Mucosa of stomach (tissue), 1 donor: ENCODE measurements around the gene UCHL3.

Source experiments
- H3K27me3 ChIP-seq: one replicate; pipeline ENCODE4 v1.7.0; 2013; ENCODE audit warnings: mild to moderate bottlenecking, low read length; ENCODE audit not compliant: control insufficient read depth, insufficient read depth
- H3K36me3 ChIP-seq: one replicate; pipeline ENCODE4 v1.7.0; 2013; ENCODE audit warnings: low read length; ENCODE audit not compliant: control insufficient read depth, insufficient read depth
- H3K4me1 ChIP-seq: one replicate; pipeline ENCODE4 v1.7.0; 2013; ENCODE audit warnings: mild to moderate bottlenecking, low read length; ENCODE audit not compliant: control insufficient read depth, insufficient read depth
- H3K4me3 ChIP-seq: one replicate; pipeline ENCODE4 v1.7.0; 2013; ENCODE audit warnings: low read length
- H3K9ac ChIP-seq: one replicate; pipeline ENCODE4 v1.7.0; 2013; ENCODE audit warnings: mild to moderate bottlenecking, low read length, moderate library complexity
- H3K9me3 ChIP-seq: one replicate; pipeline ENCODE4 v1.7.0; 2013; ENCODE audit warnings: mild to moderate bottlenecking, low read length, moderate library complexity; ENCODE audit not compliant: control insufficient read depth
- donor health status: Pancreatic carcinoma.

UCHL3 gene

GRCh38 chr13:75603038-75603437 lies 53.4 kb downstream of the UCHL3 start:
- Histone ChIP-seq H3K4me3 (no peak overlapping the region), H3K36me3 (peaks cover 4% of the 10 kb centered on the region), H3K4me1 (no peaks in the 10 kb centered on the region), H3K9ac (no peak overlapping the region), H3K27me3 (no peaks in the 10 kb centered on the region), H3K9me3 (no peaks in the 10 kb centered on the region)

DNA sequence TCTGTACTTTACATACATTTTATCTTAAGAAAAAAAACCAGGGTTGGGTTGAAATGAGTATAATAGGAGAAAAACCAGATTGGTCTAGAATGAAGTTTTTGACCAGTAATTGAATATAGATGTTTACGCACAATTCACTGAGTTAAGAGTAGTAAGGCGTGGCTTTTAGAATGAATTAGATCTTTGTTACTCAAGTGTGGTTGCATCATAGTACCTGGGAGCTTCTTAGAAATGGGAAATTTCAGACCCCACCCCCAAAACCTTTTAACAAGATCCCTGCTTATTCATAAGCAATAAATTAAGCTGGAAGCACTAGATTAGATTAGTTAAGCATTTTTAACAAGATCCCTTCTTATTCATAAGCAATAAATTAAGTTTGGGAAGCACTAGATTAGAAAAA lies 57.9 kb downstream of the UCHL3 start:
- H3K4me3 ChIP-seq: no peak overlapping the region
- no peak overlapping the region for H3K9ac ChIP-seq
- H3K36me3 ChIP-seq: no peaks in the 10 kb centered on the region
- no peaks in the 10 kb centered on the region for H3K27me3 ChIP-seq
- H3K4me1 ChIP-seq: no peaks in the 10 kb centered on the region
- no peaks in the 10 kb centered on the region for H3K9me3 ChIP-seq

DNA sequence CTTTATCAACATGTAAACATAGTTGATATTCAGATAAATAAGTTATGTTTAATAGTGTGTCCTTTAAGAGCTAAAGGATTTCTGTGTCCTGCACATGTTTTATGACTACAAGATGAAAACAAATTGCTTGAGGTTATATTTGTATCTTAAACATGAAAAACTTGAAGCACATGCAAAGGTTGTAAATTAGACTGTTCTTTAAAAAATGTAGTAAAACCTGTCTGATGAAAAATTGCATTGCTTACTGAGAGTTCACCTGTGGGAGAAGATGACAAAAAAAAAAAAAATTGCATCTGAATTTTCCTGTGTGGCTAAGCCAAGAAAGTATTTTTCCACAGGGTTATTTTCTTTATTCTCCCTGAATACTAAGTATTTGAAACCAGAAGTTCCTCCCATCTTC lies 60.9 kb downstream of the UCHL3 start:
- Histone ChIP-seq H3K36me3 (no peaks in the 10 kb centered on the region), H3K9me3 (no peaks in the 10 kb centered on the region), H3K4me3 (no peak overlapping the region), H3K4me1 (no peaks in the 10 kb centered on the region), H3K9ac (no peak overlapping the region), H3K27me3 (no peaks in the 10 kb centered on the region)

DNA sequence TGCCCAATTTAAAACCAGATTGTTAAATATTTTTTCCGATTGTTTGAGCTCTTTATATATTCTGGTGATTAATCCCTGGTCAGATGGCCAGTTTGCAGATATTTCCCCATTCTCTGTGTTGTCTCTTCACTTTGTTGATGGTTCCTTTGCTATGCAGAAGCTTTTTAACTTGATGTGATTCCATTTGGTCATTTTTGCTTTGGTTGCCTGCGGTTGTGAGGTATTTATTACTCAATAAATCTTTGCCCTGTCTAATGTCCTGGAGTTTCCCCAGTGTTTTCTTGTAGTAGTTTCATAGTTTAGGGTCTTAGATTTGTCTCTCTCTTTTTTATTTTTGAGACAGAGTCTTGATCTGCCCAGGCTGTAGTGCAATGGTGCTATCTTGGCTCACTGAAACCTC lies 62.8 kb downstream of the UCHL3 start:
- Histone ChIP-seq H3K4me1 (no peaks in the 10 kb centered on the region), H3K9me3 (no peaks in the 10 kb centered on the region), H3K9ac (no peak overlapping the region), H3K4me3 (no peak overlapping the region), H3K36me3 (no peaks in the 10 kb centered on the region), H3K27me3 (no peaks in the 10 kb centered on the region)

GRCh38 chr13:75617230-75617629 lies 67.6 kb downstream of the UCHL3 start:
- no peak overlapping the region for H3K4me3 ChIP-seq

DNA sequence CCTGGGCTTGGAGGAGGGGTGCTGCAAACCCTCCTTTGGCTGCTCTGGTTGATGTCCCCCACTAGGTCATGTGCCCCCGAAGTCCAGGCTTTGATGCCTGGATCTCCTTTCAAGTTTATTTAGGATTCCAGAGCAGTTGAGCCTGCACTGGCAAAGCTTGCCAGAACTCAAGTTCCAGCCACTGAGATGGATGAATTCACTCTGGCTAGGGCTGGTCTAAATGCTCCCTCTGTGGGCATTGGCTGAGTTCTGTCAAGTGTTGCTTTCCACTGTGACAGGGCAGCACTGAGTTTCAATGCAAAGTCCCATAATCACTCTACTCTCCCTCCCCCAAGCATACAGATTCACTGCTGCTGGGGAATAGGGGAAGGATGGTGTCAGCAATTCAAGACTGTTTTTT lies 68.7 kb downstream of the UCHL3 start:
- H3K27me3 ChIP-seq: no peaks in the 10 kb centered on the region
- H3K4me1 ChIP-seq: no peaks in the 10 kb centered on the region
- no peaks in the 10 kb centered on the region for H3K36me3 ChIP-seq
- H3K9me3 ChIP-seq: no peaks in the 10 kb centered on the region
- H3K9ac ChIP-seq: no peak overlapping the region
- no peak overlapping the region for H3K4me3 ChIP-seq

More at GRCh38 chr13:75617230-75617629, 67.6 kb downstream of the UCHL3 start:
- Histone ChIP-seq H3K9ac (no peak overlapping the region), H3K36me3 (no peaks in the 10 kb centered on the region), H3K9me3 (no peaks in the 10 kb centered on the region), H3K27me3 (no peaks in the 10 kb centered on the region), H3K4me1 (no peaks in the 10 kb centered on the region)

DNA sequence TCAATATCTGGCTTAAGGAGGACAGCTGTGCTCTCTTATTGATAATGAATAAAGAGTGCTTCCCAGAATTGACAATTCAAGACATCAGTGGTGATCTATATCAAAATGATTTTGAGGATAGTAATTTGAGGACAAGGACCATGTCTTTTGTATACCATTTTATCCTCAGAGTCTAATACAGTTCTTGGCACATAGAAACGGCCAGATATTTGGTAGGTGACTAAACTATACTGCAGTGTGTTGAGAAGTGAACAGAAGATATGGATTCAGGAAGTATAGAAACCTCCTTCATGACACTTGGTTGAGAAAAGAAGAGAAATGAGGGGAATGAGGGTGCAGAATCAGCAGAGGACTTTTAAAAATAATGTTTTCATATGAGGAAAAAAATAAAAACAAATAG lies 70.4 kb downstream of the UCHL3 start:
- Histone ChIP-seq H3K4me3 (no peak overlapping the region), H3K36me3 (no peaks in the 10 kb centered on the region), H3K9ac (no peak overlapping the region), H3K4me1 (no peaks in the 10 kb centered on the region), H3K9me3 (no peaks in the 10 kb centered on the region), H3K27me3 (no peaks in the 10 kb centered on the region)

- Histone ChIP-seq H3K4me1 (no peaks in the 10 kb centered on the region), H3K9me3 (no peaks in the 10 kb centered on the region), H3K36me3 (no peaks in the 10 kb centered on the region), H3K27me3 (no peaks in the 10 kb centered on the region), H3K9ac (no peak overlapping the region), H3K4me3 (no peak overlapping the region)
Observed at GRCh38 chr13:75621147-75621546, 71.6 kb downstream of the UCHL3 start.

GRCh38 chr13:75628801-75629200 lies 79.2 kb downstream of the UCHL3 start:
- Histone ChIP-seq H3K27me3 (no peaks in the 10 kb centered on the region), H3K9me3 (no peaks in the 10 kb centered on the region), H3K4me3 (no peak overlapping the region), H3K9ac (no peak overlapping the region), H3K4me1 (no peaks in the 10 kb centered on the region), H3K36me3 (no peaks in the 10 kb centered on the region)

DNA sequence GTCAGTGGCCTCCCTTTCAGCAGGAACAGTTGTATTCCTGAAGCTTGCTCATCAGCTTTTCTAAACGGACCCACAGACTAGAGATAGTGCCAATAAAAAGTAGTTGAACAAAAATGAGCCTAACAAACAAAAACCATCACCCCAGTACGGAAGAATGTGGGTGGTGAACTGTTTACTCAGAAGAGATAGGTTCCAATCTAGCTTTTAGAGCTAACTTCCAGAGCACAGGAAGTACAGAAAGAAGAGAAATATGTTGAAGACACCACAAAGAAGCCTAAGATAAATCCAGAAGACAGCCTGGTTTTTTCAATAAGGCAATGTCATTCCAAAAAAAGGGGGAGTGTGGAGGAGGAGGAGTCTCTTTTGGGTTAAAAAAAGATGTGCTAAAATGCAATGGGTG lies 83.7 kb downstream of the UCHL3 start:
- no peaks in the 10 kb centered on the region for H3K36me3 ChIP-seq
- no peak overlapping the region for H3K4me3 ChIP-seq
- H3K27me3 ChIP-seq: peaks cover 9% of the 10 kb centered on the region
- no peaks in the 10 kb centered on the region for H3K9me3 ChIP-seq
- H3K9ac ChIP-seq: no peak overlapping the region
- peaks cover 3% of the 10 kb centered on the region for H3K4me1 ChIP-seq

GRCh38 chr13:75635101-75635827 lies 85.7 kb downstream of the UCHL3 start:
- no peak overlapping the region for H3K4me3 ChIP-seq
- no peak overlapping the region for H3K9ac ChIP-seq
- H3K36me3 ChIP-seq: no peaks in the 10 kb centered on the region
- no peaks in the 10 kb centered on the region for H3K9me3 ChIP-seq
- H3K4me1 ChIP-seq: peaks cover 3% of the 10 kb centered on the region
- H3K27me3 ChIP-seq: peaks cover 9% of the 10 kb centered on the region

DNA sequence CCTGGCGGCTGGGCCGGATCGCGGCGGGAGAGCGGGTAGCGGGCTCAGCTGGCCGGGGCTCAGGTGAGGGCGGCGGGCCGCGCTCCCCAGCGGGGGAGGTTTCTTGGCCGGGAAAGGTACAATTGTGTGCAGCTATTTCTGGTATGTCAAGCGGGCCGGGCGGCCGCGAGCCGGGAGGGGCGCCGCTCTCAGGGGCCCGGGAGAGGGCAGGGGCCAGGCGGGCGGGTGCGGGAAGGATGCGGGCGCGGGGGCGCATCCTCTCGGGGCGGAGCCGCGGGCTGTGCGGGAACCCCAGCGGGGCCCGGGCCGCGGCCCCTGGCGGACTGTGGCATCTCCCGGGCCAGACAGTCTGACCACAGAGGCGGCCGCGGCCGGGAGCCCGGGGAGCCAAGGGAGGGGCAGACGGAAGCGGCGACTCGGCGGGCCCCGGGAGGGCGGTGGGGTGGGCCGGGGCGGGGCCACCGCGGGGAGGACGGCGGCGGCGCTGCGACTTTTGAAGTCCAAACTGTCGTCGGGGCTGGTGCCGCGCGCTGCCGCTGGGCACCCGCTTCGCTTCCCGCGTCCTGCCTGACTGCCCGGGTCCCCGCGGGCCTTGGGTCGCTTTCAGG lies 86.3 kb downstream of the UCHL3 start, which contains the start of gene LMO7:
Gene LMO7 (plus strand): TSS at position 503 of the 608 bp plus-strand sequence. CDS start 328 bp downstream, outside the sequence.
- no peaks in the 10 kb centered on the region for H3K9me3 ChIP-seq
- peaks cover 9% of the 10 kb centered on the region for H3K27me3 ChIP-seq
- peak within 1 kb of the TSS; percentile 58 for H3K9ac ChIP-seq
- peaks cover 3% of the 10 kb centered on the region for H3K4me1 ChIP-seq
- H3K4me3 ChIP-seq: peak within 1 kb of the TSS; percentile 44
- no peaks in the 10 kb centered on the region for H3K36me3 ChIP-seq
